Hepatocyte (in vitro differentiated cells): Measurements from ENCODE around the gene NRCAM.

Experiments
- EZH2 ChIP-seq: fragments of 200-600 bp; sonication (generic); IDR thresholded peaks from 2 replicates; pipeline ENCODE4 v1.6.1; 2016; ENCODE audit warnings: antibody characterized with exemption, mild to moderate bottlenecking, borderline replicate concordance
- EZH2phosphoT487 ChIP-seq: fragments of 200-600 bp; sonication (generic); IDR thresholded peaks from one replicate; pipeline ENCODE4 v1.6.1; 2018; ENCODE audit warnings: antibody characterized with exemption, mild to moderate bottlenecking, low read depth, moderate library complexity; ENCODE audit not compliant: unreplicated experiment, severe bottlenecking
- TF ChIP-seq, protein P1 (sequence below): fragments of 200-600 bp; sonication (generic); IDR thresholded peaks from 2 replicates; pipeline ENCODE4 v1.5.1; 2016; ENCODE audit warnings: antibody characterized with exemption, mild to moderate bottlenecking; ENCODE audit not compliant: poor library complexity

DNA sequence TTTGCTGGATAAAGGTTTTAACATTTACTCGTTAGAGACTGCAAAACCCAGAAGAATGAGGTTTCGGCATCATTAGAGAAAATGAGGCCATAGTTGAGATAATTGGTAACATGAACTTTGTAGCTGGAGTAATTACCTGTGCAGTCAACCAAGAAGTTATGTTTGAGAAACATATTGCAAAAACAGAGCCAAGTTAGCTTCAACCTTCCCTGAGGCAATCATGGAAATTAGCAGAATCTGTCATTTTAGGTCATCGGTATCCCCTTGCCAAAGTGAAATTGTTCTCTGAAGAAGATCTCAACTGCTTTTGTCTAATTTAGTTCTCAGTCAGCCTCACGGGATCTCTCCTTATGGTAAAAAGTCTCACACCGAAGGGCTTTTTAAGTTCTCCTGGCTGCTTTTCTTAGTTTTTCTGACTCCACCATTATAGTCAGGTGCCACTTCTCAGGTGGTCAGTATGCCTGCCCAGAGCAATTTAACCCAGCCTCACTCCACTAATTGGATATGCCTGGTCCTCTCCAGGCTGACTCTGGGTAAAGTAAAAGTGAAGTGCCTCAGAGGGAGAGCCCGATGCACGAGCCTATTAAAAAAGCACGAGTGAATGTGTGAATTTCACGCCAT is 52.5 kb downstream of the NRCAM start:
- TF ChIP-seq, protein P1, sequence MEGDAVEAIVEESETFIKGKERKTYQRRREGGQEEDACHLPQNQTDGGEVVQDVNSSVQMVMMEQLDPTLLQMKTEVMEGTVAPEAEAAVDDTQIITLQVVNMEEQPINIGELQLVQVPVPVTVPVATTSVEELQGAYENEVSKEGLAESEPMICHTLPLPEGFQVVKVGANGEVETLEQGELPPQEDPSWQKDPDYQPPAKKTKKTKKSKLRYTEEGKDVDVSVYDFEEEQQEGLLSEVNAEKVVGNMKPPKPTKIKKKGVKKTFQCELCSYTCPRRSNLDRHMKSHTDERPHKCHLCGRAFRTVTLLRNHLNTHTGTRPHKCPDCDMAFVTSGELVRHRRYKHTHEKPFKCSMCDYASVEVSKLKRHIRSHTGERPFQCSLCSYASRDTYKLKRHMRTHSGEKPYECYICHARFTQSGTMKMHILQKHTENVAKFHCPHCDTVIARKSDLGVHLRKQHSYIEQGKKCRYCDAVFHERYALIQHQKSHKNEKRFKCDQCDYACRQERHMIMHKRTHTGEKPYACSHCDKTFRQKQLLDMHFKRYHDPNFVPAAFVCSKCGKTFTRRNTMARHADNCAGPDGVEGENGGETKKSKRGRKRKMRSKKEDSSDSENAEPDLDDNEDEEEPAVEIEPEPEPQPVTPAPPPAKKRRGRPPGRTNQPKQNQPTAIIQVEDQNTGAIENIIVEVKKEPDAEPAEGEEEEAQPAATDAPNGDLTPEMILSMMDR = no peak
- TF ChIP-seq EZH2 (no peak), EZH2phosphoT487 (no peak)
